HEK293 (cell line): ENCODE results near the gene PIK3AP1.

ENCODE experiments used
- MYNN ChIP-seq: fragments of 450-650 bp; formaldehyde crosslinking; IDR thresholded peaks from 2 replicates; pipeline ENCODE4 v1.5.1; 2016; ENCODE audit warnings: missing biosample characterization, missing genetic modification characterization, borderline replicate concordance
- SCRT1 ChIP-seq: fragments of 450-650 bp; formaldehyde crosslinking; IDR thresholded peaks from 2 replicates; pipeline ENCODE4 v1.5.1; 2016; ENCODE audit warnings: missing biosample characterization, missing genetic modification characterization, borderline replicate concordance
- TRIM28 ChIP-seq: IDR thresholded peaks from 2 replicates; pipeline ENCODE4 v1.6.1; 2011; ENCODE audit warnings: low read length, control low read depth, borderline replicate concordance
- WT1 ChIP-seq: fragments of 450-650 bp; formaldehyde crosslinking; IDR thresholded peaks from 2 replicates; pipeline ENCODE4 v1.5.1; 2016; ENCODE audit warnings: missing biosample characterization, missing genetic modification characterization
- ZBTB20 ChIP-seq: fragments of 450-650 bp; formaldehyde crosslinking; IDR thresholded peaks from 2 replicates; pipeline ENCODE4 v1.5.1; 2016; ENCODE audit warnings: missing biosample characterization, missing genetic modification characterization
- ZNF121 ChIP-seq: fragments of 450-650 bp; formaldehyde crosslinking; IDR thresholded peaks from 2 replicates; pipeline ENCODE4 v1.5.1; 2016; ENCODE audit warnings: missing biosample characterization, missing genetic modification characterization
- ZNF701 ChIP-seq: fragments of 450-650 bp; formaldehyde crosslinking; IDR thresholded peaks from 2 replicates; pipeline ENCODE4 v1.5.1; 2016; ENCODE audit warnings: missing biosample characterization, missing genetic modification characterization
- TF ChIP-seq, protein P1 (sequence below): fragments of 450-650 bp; formaldehyde crosslinking; IDR thresholded peaks from 2 replicates; pipeline ENCODE4 v1.5.1; 2016; ENCODE audit warnings: missing biosample characterization, missing genetic modification characterization
- TF ChIP-seq, protein P2 (sequence below): fragments of 450-650 bp; formaldehyde crosslinking; IDR thresholded peaks from 2 replicates; pipeline ENCODE4 v1.5.1; 2016; ENCODE audit warnings: missing biosample characterization, missing genetic modification characterization

DNA sequence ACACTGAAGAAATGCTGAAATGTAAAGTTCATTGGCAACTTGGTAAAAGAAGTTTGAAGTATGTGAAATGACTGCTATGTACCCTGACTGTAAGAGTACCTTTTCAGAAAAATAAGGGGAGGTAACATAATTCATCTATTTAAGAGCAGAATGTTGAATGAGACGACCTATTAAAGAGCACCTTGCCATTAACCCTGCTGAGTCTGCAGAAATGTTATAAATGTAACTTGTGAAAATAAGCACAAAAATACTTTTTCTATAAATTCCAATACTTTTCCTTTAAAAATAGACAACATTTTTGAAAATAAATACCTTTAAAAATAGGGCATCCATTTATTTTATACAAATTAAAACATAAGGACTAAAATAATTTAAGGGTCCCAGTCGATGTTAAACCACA, 141.2 kb downstream of the PIK3AP1 start:
- TF ChIP-seq, protein P1, sequence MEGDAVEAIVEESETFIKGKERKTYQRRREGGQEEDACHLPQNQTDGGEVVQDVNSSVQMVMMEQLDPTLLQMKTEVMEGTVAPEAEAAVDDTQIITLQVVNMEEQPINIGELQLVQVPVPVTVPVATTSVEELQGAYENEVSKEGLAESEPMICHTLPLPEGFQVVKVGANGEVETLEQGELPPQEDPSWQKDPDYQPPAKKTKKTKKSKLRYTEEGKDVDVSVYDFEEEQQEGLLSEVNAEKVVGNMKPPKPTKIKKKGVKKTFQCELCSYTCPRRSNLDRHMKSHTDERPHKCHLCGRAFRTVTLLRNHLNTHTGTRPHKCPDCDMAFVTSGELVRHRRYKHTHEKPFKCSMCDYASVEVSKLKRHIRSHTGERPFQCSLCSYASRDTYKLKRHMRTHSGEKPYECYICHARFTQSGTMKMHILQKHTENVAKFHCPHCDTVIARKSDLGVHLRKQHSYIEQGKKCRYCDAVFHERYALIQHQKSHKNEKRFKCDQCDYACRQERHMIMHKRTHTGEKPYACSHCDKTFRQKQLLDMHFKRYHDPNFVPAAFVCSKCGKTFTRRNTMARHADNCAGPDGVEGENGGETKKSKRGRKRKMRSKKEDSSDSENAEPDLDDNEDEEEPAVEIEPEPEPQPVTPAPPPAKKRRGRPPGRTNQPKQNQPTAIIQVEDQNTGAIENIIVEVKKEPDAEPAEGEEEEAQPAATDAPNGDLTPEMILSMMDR (tag by site-specific recombination), result no peak
- TF ChIP-seq SCRT1 (tag by site-specific recombination), result no peak
- no peak for TF ChIP-seq ZBTB20 (tag by site-specific recombination)
- no peak for TF ChIP-seq TRIM28
- TF ChIP-seq ZNF701 (tag by site-specific recombination), result no peak
- TF ChIP-seq ZNF121, result no peak
- TF ChIP-seq, protein P2, sequence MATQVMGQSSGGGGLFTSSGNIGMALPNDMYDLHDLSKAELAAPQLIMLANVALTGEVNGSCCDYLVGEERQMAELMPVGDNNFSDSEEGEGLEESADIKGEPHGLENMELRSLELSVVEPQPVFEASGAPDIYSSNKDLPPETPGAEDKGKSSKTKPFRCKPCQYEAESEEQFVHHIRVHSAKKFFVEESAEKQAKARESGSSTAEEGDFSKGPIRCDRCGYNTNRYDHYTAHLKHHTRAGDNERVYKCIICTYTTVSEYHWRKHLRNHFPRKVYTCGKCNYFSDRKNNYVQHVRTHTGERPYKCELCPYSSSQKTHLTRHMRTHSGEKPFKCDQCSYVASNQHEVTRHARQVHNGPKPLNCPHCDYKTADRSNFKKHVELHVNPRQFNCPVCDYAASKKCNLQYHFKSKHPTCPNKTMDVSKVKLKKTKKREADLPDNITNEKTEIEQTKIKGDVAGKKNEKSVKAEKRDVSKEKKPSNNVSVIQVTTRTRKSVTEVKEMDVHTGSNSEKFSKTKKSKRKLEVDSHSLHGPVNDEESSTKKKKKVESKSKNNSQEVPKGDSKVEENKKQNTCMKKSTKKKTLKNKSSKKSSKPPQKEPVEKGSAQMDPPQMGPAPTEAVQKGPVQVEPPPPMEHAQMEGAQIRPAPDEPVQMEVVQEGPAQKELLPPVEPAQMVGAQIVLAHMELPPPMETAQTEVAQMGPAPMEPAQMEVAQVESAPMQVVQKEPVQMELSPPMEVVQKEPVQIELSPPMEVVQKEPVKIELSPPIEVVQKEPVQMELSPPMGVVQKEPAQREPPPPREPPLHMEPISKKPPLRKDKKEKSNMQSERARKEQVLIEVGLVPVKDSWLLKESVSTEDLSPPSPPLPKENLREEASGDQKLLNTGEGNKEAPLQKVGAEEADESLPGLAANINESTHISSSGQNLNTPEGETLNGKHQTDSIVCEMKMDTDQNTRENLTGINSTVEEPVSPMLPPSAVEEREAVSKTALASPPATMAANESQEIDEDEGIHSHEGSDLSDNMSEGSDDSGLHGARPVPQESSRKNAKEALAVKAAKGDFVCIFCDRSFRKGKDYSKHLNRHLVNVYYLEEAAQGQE (tag by site-specific recombination), result no peak
- TF ChIP-seq WT1 (tag by site-specific recombination), result no peak
- no peak for TF ChIP-seq MYNN (tag by site-specific recombination)
